ENCODE data around the gene ZACN.

ZACN gene

DNA sequence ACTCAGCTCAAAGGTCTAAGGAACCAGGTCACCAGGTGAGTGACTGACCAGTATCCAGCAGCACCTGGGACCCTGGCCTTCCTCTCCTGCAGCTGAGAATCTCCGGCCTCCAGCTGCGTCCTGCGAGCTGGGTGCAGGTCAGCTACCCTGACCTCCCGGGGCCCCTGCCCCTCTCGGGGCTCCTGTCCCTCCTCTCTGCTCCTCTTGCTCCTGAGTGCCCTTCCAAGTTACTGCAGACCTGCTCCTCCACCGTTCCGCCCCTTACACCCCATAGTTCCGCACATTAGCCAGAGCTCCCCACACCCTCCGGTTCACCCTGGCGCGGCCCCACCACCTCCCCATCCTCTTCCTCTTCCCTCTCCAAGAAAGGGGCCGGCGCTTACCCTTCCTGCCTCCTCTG is 51.5 kb downstream of the ZACN start:
- DNase-seq (ENCODE audit: low spot score), result no peak
- TF ChIP-seq, protein P1, sequence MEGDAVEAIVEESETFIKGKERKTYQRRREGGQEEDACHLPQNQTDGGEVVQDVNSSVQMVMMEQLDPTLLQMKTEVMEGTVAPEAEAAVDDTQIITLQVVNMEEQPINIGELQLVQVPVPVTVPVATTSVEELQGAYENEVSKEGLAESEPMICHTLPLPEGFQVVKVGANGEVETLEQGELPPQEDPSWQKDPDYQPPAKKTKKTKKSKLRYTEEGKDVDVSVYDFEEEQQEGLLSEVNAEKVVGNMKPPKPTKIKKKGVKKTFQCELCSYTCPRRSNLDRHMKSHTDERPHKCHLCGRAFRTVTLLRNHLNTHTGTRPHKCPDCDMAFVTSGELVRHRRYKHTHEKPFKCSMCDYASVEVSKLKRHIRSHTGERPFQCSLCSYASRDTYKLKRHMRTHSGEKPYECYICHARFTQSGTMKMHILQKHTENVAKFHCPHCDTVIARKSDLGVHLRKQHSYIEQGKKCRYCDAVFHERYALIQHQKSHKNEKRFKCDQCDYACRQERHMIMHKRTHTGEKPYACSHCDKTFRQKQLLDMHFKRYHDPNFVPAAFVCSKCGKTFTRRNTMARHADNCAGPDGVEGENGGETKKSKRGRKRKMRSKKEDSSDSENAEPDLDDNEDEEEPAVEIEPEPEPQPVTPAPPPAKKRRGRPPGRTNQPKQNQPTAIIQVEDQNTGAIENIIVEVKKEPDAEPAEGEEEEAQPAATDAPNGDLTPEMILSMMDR (IDR thresholded peaks at IDR 0.05), result no peak

DNA sequence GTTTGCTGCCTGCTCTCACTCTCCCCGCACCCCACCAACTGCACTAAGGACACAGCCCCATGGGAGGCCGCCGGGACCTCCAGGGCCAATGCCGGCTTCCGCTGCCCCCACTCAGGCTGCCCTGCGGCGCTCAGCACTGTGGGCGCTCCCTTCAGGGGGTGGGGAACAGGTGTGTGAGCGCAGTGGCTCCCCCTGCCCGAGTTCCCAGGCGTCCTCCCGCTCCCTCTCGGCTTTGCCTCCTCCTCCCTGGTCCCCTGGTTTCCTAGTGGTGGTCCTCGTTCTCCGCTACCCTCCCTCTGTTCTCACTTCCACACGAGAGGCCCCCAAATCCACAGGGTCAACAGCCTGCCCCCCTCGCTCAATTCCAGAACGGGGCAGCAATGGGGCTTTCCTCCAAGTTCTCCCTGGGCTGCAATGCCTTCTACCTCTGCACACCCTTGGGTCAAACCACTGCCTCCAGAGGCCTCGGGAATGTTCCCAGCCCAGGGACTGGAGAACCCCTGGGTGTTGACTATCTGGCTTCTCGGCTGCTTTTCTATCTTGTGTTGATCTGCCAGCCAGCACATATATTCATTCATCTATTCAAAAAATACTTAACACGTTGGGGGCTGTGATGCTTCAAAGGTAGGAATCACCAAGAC is 52.2 kb downstream of the ZACN start:
- no peak overlapping the region for H3K27ac ChIP-seq

More for the DNA sequence above, 51.5 kb downstream of the ZACN start:
- H3K27ac ChIP-seq, result no peak overlapping the region
- H3K4me3 ChIP-seq, result no peak overlapping the region

DNA sequence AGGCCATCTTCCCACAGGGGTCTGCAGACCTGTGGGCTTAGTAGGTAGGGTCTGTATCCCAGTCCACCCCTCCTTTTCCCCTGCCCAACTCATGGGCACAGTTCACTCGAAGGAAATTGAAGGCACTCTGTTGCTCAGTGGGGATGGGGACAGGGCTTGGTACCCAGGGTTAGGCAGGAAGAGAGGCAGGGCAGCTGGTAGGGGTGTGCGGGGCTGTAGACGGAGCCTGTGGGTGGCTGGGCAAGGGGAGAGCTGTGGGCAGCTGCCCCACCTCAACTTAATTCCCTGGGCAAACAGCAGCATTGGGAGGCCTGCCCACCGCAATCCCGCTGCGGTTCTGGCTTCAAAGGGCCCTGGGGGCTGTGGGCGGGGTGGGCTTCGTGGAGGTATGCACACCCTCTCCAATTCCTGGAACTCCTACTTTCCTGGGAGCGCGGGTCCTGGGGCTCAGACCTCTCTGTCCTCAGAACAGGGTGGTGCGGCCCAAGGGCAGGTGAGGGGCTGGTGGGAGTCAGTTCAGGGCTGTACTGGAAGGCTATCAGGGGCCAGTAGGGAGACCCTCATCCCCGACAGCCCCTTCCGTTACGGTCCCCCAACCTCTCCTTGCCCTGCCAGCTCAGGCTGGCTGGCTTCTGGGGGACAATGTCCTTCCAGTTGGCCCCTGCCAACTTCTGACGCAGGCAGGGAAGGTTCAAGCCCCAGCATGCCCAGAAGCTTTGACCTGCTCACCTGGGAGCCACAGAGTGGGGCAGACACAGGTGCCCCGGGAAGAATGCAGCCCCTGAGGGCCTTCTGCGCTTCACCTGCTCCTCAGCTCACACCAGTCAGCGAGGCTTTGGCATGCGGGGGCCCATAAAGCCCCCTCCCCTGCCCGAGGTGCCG is 53.0 kb downstream of the ZACN start:
- TF ChIP-seq, protein P1 (IDR thresholded peaks at IDR 0.05), result no peak
- Histone ChIP-seq H3K27ac (no peak overlapping the region), H3K4me3 (no peak overlapping the region)
- no peak for DNase-seq (ENCODE audit: low spot score)

More for the DNA sequence above, 52.2 kb downstream of the ZACN start:
- no peak for DNase-seq (ENCODE audit: low spot score)
- no peak overlapping the region for H3K4me3 ChIP-seq
- TF ChIP-seq, protein P1 (IDR thresholded peaks at IDR 0.05), result no peak
